Measurements from ENCODE around the gene GOLT1B. TPM values are rescaled to one million over a fixed set of nuclear protein-coding genes. Genes with fewer than 3 reads are reported as not detected.

The GOLT1B gene
- total and polyA plus RNA-seq, 9 of the 15 experiments (the other 6 are each of a cell fraction or from before 2014, with no cell fraction given) = 9.4 to 66.1 (median 26.7) TPM

DNA sequence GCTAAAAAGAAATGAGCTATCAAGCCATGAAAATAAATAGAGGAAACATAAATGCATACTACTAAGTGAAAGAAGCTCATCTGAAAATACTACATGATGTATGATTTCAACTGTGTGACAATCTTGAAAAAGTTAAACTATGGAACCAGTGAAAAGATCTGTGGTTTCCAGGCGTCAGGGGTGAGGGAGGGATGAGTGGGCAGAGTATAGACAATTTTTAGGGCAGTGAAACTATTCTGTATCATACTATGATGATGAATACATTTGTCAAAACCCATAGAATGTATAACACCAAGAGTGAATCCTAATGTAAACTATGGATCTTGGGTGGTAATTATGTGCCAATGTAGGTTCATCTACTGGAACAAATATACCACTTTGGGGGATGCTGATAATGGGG is 45.8 kb downstream of the GOLT1B start:
- H3K79me2 ChIP-seq (ENCODE audit: control insufficient read depth, insufficient read depth, low read length) = no peaks in the 10 kb centered on the region
- no peak for FAIRE-seq
- H3K9ac ChIP-seq (ENCODE audit: insufficient read depth in 1 of 2, low read depth in 2 of 2, low read length in 2 of 2) = no peak overlapping the region
- BruUV-seq (replicated peaks) = no TSS peak
- no peaks in the 10 kb centered on the region for H3K4me1 ChIP-seq (replicated peaks in 1 of 2; ENCODE audit: control insufficient read depth in 2 of 2, insufficient read depth in 2 of 2, low read length in 2 of 2)
- no peak overlapping the region for H3K4me2 ChIP-seq (ENCODE audit: insufficient read depth, low read length)
- H3K36me3 ChIP-seq (ENCODE audit: control insufficient read depth, insufficient read depth, low read length) = no peaks in the 10 kb centered on the region
- in situ Hi-C loops (cut with MboI) (no loop called here), intact Hi-C loops (cut with micrococcal nuclease) (no loop called here)
- H3K4me3 ChIP-seq = no peak overlapping the region
- no peak overlapping the region for H2AFZ ChIP-seq (ENCODE audit: low read depth, low read length)
- ChIA-PET CTCF (ENCODE audit: low intra/inter-chr PET ratio) (no interaction called here), POLR2A (no interaction called here)
- H3K9me1 ChIP-seq (ENCODE audit: control insufficient read depth, insufficient read depth, low read length) = no peaks in the 10 kb centered on the region
- no peaks in the 10 kb centered on the region for H3K9me3 ChIP-seq (replicated peaks; ENCODE audit: control insufficient read depth, insufficient read depth, low read depth, low read length)
- peaks cover 0 to 3% of the 10 kb centered on the region in 2 experiments; a peak in 2 of 5 replicates for H3K27me3 ChIP-seq (ENCODE audit: control insufficient read depth in 2 of 2, insufficient read depth in 2 of 2, low read length in 2 of 2)
- 0% methylated on average over 1 of the region's 1 CpG for WGBS (ENCODE audit: insufficient coverage, low coverage, missing lambda C conversion rate)
- no peak overlapping the region for H3K27ac ChIP-seq (ENCODE audit: extremely low read depth, low read depth, low read length)
- no peak for ATAC-seq
- DNase-seq (ENCODE audit: extremely low read depth in 1 of 4, low spot score in 3 of 4) = no peak
- no peaks in the 10 kb centered on the region for H4K20me1 ChIP-seq (replicated peaks; ENCODE audit: control insufficient read depth, insufficient read depth, low read length)
- TF ChIP-seq GTF2A2 (tag; IDR thresholded peaks at IDR 0.05) (no peak), PTRF (tag; IDR thresholded peaks at IDR 0.05) (no peak), SMARCA5 (IDR thresholded peaks at IDR 0.05) (no peak), ZFX (CRISPR knock-in tag; IDR thresholded peaks at IDR 0.05) (no peak), SREBF2 (CRISPR knock-in tag; IDR thresholded peaks at IDR 0.05) (no peak), ZNF76 (CRISPR knock-in tag; IDR thresholded peaks at IDR 0.05; ENCODE audit: borderline replicate concordance) (no peak), ZNF57 (CRISPR knock-in tag; IDR thresholded peaks at IDR 0.05) (no peak), STAT5B (CRISPR knock-in tag; IDR thresholded peaks at IDR 0.05) (no peak), FUS (optimal IDR thresholded peaks at IDR 0.05; ENCODE audit: low read depth, low read length) (no peak), KDM1A (IDR thresholded peaks at IDR 0.05) (no peak), SMARCB1 (IDR thresholded peaks at IDR 0.05; ENCODE audit: insufficient read length, low read depth) (no peak), ZBTB1 (CRISPR knock-in tag; IDR thresholded peaks at IDR 0.05; ENCODE audit: borderline replicate concordance, low read depth) (no peak), U2AF2 (optimal IDR thresholded peaks at IDR 0.05; ENCODE audit: low read depth, low read length) (no peak), MTA3 (IDR thresholded peaks at IDR 0.05; ENCODE audit: borderline replicate concordance) (no peak), GTF2E2 (tag; IDR thresholded peaks at IDR 0.05) (no peak), KLF10 (CRISPR knock-in tag; IDR thresholded peaks at IDR 0.05) (no peak), MAFK (IDR thresholded peaks at IDR 0.05; ENCODE audit: low read length) (no peak)
- TF ChIP-seq, protein P1, sequence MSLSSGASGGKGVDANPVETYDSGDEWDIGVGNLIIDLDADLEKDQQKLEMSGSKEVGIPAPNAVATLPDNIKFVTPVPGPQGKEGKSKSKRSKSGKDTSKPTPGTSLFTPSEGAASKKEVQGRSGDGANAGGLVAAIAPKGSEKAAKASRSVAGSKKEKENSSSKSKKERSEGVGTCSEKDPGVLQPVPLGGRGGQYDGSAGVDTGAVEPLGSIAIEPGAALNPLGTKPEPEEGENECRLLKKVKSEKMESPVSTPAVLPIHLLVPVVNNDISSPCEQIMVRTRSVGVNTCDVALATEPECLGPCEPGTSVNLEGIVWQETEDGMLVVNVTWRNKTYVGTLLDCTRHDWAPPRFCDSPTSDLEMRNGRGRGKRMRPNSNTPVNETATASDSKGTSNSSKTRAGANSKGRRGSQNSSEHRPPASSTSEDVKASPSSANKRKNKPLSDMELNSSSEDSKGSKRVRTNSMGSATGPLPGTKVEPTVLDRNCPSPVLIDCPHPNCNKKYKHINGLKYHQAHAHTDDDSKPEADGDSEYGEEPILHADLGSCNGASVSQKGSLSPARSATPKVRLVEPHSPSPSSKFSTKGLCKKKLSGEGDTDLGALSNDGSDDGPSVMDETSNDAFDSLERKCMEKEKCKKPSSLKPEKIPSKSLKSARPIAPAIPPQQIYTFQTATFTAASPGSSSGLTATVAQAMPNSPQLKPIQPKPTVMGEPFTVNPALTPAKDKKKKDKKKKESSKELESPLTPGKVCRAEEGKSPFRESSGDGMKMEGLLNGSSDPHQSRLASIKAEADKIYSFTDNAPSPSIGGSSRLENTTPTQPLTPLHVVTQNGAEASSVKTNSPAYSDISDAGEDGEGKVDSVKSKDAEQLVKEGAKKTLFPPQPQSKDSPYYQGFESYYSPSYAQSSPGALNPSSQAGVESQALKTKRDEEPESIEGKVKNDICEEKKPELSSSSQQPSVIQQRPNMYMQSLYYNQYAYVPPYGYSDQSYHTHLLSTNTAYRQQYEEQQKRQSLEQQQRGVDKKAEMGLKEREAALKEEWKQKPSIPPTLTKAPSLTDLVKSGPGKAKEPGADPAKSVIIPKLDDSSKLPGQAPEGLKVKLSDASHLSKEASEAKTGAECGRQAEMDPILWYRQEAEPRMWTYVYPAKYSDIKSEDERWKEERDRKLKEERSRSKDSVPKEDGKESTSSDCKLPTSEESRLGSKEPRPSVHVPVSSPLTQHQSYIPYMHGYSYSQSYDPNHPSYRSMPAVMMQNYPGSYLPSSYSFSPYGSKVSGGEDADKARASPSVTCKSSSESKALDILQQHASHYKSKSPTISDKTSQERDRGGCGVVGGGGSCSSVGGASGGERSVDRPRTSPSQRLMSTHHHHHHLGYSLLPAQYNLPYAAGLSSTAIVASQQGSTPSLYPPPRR (CRISPR knock-in tag; IDR thresholded peaks at IDR 0.05; ENCODE audit: borderline replicate concordance) = no peak
- TF ChIP-seq, protein P2, sequence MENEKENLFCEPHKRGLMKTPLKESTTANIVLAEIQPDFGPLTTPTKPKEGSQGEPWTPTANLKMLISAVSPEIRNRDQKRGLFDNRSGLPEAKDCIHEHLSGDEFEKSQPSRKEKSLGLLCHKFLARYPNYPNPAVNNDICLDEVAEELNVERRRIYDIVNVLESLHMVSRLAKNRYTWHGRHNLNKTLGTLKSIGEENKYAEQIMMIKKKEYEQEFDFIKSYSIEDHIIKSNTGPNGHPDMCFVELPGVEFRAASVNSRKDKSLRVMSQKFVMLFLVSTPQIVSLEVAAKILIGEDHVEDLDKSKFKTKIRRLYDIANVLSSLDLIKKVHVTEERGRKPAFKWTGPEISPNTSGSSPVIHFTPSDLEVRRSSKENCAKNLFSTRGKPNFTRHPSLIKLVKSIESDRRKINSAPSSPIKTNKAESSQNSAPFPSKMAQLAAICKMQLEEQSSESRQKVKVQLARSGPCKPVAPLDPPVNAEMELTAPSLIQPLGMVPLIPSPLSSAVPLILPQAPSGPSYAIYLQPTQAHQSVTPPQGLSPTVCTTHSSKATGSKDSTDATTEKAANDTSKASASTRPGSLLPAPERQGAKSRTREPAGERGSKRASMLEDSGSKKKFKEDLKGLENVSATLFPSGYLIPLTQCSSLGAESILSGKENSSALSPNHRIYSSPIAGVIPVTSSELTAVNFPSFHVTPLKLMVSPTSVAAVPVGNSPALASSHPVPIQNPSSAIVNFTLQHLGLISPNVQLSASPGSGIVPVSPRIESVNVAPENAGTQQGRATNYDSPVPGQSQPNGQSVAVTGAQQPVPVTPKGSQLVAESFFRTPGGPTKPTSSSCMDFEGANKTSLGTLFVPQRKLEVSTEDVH (IDR thresholded peaks at IDR 0.05; ENCODE audit: low read depth, partially characterized antibody) = no peak

Measured in K562 (cell line).